Stimulated activated CD8-positive, alpha-beta memory T cell treated with anti-CD3 and anti-CD28 coated beads, Interleukin-4, amount 100 ng/mL, for 48 hours (primary cell): ENCODE data around the gene LGALS3BP.
A peak's percentile ranks its signal among the peaks of the same experiment; 100 is the strongest.

Experiments used
- DNase-seq: peaks from one replicate; pipeline ENCODE4 v3.0.0-alpha.2; 2020

Gene LGALS3BP

GRCh38 chr17:78935419-78936323 lies 44.1 kb downstream of the LGALS3BP start:
- no peak for DNase-seq

GRCh38 chr17:78934681-78935418 lies 44.9 kb downstream of the LGALS3BP start:
- no peak for DNase-seq

- no peak for DNase-seq
Measured at GRCh38 chr17:78933959-78934568, 45.7 kb downstream of the LGALS3BP start.

GRCh38 chr17:78933025-78933958 lies 46.4 kb downstream of the LGALS3BP start:
- DNase-seq = peak; percentile 54

GRCh38 chr17:78929908-78930775 lies 49.6 kb downstream of the LGALS3BP start:
- no peak for DNase-seq

- DNase-seq = no peak
Measured at GRCh38 chr17:78925662-78926555, 53.8 kb downstream of the LGALS3BP start.

GRCh38 chr17:78925234-78925633 lies 54.5 kb downstream of the LGALS3BP start, which contains the start of gene TIMP2:
Gene TIMP2 (minus strand): TSS chr17:78925387. CDS start chr17:78925088, 299 bp downstream.
- DNase-seq = peak; percentile 69

- DNase-seq = no peak
Measured at GRCh38 chr17:78924481-78925151, 55.1 kb downstream of the LGALS3BP start.

GRCh38 chr17:78923660-78924453 lies 55.9 kb downstream of the LGALS3BP start:
- DNase-seq = peak; percentile 68

- no peak for DNase-seq
Measured at GRCh38 chr17:78922816-78923498, 56.8 kb downstream of the LGALS3BP start.

GRCh38 chr17:78921437-78921971 lies 58.2 kb downstream of the LGALS3BP start:
- DNase-seq = no peak
